Effector memory CD8-positive, alpha-beta T cell (primary cell): ENCODE data around the gene NELFA.

ENCODE experiments used
- ATAC-seq: fragments of 150-1000 bp; cut with Tn5 transposase; replicated peaks from 2 replicates; pipeline ENCODE4 v1.10.0; 2021; ENCODE audit warnings: mild to moderate bottlenecking, moderate library complexity
- DNase-seq, 3 experiments: peaks; one replicate each; pipeline ENCODE4 v3.0.0; 2021
- H3K27ac Mint-ChIP-seq, 2 donors: one replicate each; pipeline ENCODE4 v1.8.0; 2022; ENCODE audit warnings: mild to moderate bottlenecking in 2 of 2, mixed read lengths in 2 of 2, moderate library complexity in 2 of 2
- H3K27me3 Mint-ChIP-seq, 2 donors: one replicate each; pipeline ENCODE4 v1.8.0; 2022; ENCODE audit warnings: mixed read lengths in 2 of 2
- H3K36me3 Mint-ChIP-seq: one replicate; pipeline ENCODE4 v1.8.0; 2022; ENCODE audit warnings: mild to moderate bottlenecking, moderate library complexity, mixed read lengths; ENCODE audit not compliant: insufficient read depth
- H3K4me1 Mint-ChIP-seq, 2 donors: one replicate each; pipeline ENCODE4 v1.8.0; 2022; ENCODE audit warnings: low read depth in 2 of 2, mixed read lengths in 2 of 2
- H3K4me3 Mint-ChIP-seq, 2 donors: one replicate each; pipeline ENCODE4 v1.8.0; 2022; ENCODE audit warnings: mild to moderate bottlenecking in 2 of 2, mixed read lengths in 2 of 2, moderate library complexity in 2 of 2
- H3K9me3 Mint-ChIP-seq, 2 donors: one replicate each; pipeline ENCODE4 v1.8.0; 2022; ENCODE audit warnings: mixed read lengths in 2 of 2

NELFA gene

DNA sequence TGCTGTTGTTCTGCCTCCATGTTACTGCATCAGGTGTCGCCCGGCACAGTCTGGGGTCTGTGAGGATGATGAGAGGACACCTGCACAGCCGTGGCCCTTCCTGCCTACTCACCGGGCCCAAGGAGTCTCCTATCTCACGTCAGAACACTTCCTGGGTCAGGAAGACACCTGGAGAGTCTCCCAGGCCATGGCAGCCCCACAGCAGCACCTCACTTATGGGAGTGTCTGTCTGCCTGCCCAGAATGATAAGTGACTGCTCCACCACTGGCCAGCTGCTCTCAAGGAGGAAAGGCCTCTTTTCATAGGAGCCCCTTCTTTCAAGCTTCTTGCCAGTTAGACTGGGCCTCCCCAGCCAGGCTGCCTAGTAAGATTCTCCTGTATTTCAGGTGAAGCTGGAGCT lies 56.1 kb downstream of the NELFA start:
- Mint-ChIP-seq H3K36me3 (peaks cover 13% of the 10 kb centered on the region), H3K9me3 (no peaks in the 10 kb centered on the region), H3K4me3 (no peak overlapping the region), H3K27me3 (no peaks in the 10 kb centered on the region), H3K4me1 (peaks cover 2 to 7% of the 10 kb centered on the region in 2 donors), H3K27ac (no peak overlapping the region)
- ATAC-seq (no peak), DNase-seq (no peak)

DNA sequence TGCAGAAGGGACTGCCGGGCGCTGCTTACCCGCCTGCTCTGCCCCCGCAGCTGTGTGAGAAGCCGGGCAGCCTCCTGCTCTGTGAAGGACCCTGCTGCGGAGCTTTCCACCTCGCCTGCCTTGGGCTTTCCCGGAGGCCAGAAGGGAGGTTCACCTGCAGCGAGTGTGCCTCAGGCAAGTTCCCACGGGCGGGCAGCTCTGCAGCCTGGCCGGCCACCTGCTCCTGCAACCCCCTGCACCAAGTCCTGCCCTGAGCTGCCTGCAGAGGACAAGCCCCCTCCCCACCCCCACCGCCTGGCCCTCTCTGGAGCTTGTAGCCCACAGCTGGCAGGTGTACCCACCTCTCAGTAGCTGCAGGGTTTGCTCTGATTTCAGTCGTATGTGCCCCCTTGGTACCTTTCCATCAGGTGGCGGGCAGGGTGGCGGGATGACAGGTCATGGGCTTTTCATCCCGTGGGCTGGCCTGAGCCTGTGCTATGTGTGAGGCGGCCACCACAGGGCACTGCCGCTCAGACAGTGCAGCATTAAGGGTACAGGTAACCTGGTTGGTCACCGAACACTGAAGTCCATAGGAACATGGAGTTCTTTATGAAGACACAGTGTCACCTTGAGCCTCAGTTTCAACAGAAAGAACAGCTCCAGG lies 56.6 kb downstream of the NELFA start:
- H3K4me1 Mint-ChIP-seq: peaks cover 2 to 7% of the 10 kb centered on the region in 2 donors
- H3K4me3 Mint-ChIP-seq: no peak overlapping the region
- H3K27me3 Mint-ChIP-seq: no peaks in the 10 kb centered on the region
- no peaks in the 10 kb centered on the region for H3K9me3 Mint-ChIP-seq
- peak overlapping the region in 1 of 2 donors; percentile 72 for H3K27ac Mint-ChIP-seq
- DNase-seq: no peak
- peaks cover 10% of the 10 kb centered on the region for H3K36me3 Mint-ChIP-seq
- ATAC-seq: no peak

DNA sequence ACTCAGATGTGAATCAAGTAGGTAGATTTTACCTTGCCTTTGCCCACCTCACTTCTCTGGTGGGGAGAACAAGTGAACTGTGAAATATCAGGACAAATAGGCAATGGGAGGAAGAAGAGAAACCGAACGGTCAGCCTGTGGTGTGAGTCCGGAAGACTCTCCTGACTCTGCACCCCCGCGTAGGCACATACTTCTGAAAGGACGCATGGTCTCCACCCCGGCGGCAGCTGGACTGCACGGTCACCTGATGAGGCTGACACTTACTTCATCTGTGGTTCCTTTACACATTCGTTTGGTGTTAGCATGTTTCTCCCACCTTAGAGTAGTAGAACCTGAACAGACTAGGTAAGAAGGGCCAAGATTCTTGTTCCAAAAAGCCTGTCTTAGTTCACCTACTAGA lies 58.4 kb downstream of the NELFA start:
- H3K36me3 Mint-ChIP-seq: peaks cover 10% of the 10 kb centered on the region
- H3K4me1 Mint-ChIP-seq: peaks cover 2 to 7% of the 10 kb centered on the region in 2 donors
- H3K9me3 Mint-ChIP-seq: no peaks in the 10 kb centered on the region
- no peak for ATAC-seq
- no peaks in the 10 kb centered on the region for H3K27me3 Mint-ChIP-seq
- H3K4me3 Mint-ChIP-seq: no peak overlapping the region
- H3K27ac Mint-ChIP-seq: no peak overlapping the region
- no peak for DNase-seq

DNA sequence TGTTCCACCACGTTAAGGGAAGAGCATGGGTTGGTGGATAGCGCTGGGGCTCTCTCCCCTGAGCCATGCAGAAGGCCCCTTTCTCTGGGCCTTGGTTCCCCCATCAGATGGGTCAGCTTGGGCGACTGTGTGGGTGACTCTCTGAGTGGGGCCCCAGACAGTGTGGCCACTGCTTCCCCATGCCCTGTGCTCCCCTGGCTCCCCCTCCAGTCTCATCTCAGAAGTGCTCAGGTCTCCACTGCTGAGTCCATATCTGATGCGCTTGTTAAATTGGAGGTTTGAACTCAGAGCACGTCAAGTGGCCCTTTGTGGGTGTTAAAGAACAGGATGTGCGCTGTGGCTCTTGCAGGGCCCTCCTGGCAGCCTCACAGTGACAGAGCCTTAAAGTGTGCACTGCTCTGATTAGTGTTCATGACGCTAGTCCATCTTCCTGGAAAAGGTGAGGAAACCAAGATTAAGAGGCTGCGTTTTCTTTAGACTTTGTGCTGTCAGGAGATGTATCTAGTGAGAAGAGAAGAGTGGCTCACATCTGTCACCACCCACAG lies 59.8 kb downstream of the NELFA start:
- Mint-ChIP-seq H3K9me3 (no peaks in the 10 kb centered on the region), H3K4me3 (peak overlapping the region in 1 of 2 donors; percentile 29), H3K4me1 (peaks cover 2 to 7% of the 10 kb centered on the region in 2 donors), H3K27ac (peak overlapping the region; percentile 72 to 74), H3K36me3 (peaks cover 9% of the 10 kb centered on the region), H3K27me3 (no peaks in the 10 kb centered on the region)
- ATAC-seq: peak; percentile 70
- no peak for DNase-seq

DNA sequence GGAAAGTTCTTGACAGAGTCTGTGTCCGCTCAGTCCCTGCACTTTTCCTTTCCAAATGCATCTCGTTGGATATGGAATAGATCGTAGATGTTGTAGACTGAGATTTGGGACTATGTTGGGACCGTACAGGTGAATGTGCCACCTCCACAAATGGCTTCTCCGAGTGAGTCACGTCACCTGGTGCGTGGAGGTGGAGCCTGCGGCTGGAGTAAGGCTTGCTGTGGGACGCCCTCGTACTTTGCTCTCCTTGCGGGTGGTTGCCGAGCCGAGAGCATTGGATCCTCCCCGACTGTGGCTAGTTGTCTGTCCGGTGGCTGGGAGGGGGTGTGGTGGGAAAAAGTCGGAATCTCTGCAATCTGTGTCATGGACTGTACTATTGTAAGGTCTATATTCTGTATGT lies 60.5 kb downstream of the NELFA start:
- no peaks in the 10 kb centered on the region for H3K9me3 Mint-ChIP-seq
- no peaks in the 10 kb centered on the region for H3K27me3 Mint-ChIP-seq
- H3K4me3 Mint-ChIP-seq: no peak overlapping the region
- H3K36me3 Mint-ChIP-seq: peaks cover 10% of the 10 kb centered on the region
- H3K27ac Mint-ChIP-seq: no peak overlapping the region
- peaks cover 2 to 7% of the 10 kb centered on the region in 2 donors for H3K4me1 Mint-ChIP-seq
- DNase-seq (no peak), ATAC-seq (no peak)

DNA sequence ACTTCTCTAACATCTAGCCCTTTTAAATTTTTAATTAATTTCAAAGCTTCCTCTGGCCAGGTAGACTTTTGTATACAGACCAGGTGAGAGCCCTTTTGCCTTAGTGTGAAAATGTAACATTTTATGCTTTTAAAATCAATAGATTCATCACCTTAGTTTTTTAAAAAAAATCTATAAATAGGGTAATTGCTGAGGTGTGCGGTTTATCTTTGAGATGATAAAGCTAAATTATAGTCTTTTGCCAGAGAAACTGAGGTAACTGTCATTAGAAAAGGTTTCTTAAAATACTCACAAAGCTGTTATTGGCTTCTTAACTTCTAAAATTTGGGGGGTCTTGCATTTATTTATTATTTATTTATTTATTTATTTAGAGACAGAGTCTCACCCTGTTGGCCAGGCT lies 62.9 kb downstream of the NELFA start:
- peak overlapping the region in 1 of 2 donors; percentile 41 for H3K27ac Mint-ChIP-seq
- no peak for ATAC-seq
- H3K27me3 Mint-ChIP-seq: no peaks in the 10 kb centered on the region

DNA sequence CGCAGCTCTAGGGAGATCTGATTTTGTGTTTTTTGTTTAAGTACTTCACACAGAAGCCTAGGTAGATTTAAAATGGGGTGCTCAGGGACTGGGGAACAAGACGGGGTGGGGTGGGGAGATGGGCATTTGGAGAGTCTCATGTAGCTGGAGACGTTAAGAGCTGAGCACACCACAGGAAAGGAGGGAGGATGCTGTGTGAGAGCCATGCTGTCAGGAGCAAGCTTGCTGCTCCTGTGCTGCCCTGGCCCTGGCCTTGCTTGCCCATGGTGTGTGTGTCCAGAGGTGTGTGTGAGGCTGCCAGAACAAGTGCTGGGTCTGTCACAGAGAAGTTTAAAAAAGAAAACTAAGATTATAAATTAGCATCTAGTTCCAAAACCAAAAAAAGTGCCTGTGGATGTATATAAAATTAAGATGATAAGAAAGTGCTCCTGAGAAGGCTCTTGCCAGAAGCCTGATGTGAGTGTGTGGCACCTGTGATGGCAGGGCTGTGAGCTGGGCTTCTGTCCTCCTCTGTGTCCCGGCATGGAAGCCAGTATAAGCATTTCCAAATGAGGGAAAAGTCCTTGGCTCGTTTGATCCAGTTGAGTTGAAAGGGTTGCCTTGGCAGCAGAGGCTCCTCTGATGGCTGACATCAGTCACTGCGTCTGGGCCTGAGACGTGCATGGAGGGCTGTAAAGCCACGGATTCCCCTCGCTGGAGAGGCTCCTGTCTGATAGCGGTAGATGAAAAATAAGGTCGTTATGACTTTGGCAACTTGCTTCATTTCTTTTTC lies 63.5 kb downstream of the NELFA start:
- Mint-ChIP-seq H3K27me3 (no peaks in the 10 kb centered on the region), H3K4me3 (no peak overlapping the region), H3K9me3 (no peaks in the 10 kb centered on the region), H3K27ac (peak overlapping the region in 1 of 2 donors; percentile 41), H3K36me3 (peaks cover 6% of the 10 kb centered on the region), H3K4me1 (peaks cover 2 to 7% of the 10 kb centered on the region in 2 donors)
- no peak for DNase-seq
- no peak for ATAC-seq

More for the DNA sequence above, 62.9 kb downstream of the NELFA start:
- H3K36me3 Mint-ChIP-seq: peaks cover 6% of the 10 kb centered on the region
- H3K4me3 Mint-ChIP-seq: no peak overlapping the region
- no peaks in the 10 kb centered on the region for H3K9me3 Mint-ChIP-seq
- H3K4me1 Mint-ChIP-seq: peaks cover 2 to 7% of the 10 kb centered on the region in 2 donors
- DNase-seq: no peak

DNA sequence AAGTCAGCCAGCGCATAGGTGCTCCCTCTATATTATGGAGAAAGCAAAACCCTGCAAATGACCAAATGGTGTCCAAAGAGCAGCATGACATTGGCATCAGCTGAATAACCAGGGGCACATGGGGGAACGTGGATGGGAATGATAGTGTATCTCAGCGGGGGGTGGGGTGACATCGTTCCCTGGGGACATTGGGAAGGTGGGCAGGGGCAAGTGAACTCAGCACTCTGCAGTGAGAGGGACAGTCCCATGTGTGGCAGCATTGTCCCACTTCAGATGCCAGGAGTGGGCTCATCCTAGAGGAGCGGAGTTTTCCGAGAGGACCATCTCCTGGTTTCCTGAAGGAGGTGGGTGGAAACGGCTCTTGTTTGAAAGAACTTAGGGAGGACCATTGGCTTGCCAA lies 64.8 kb downstream of the NELFA start:
- no peaks in the 10 kb centered on the region for H3K27me3 Mint-ChIP-seq
- no peak overlapping the region for H3K4me3 Mint-ChIP-seq
- H3K9me3 Mint-ChIP-seq: no peaks in the 10 kb centered on the region
- peaks cover 5% of the 10 kb centered on the region for H3K36me3 Mint-ChIP-seq
- H3K27ac Mint-ChIP-seq: no peak overlapping the region
- DNase-seq: no peak
- no peak for ATAC-seq
- peaks cover 2 to 4% of the 10 kb centered on the region in 2 donors for H3K4me1 Mint-ChIP-seq

DNA sequence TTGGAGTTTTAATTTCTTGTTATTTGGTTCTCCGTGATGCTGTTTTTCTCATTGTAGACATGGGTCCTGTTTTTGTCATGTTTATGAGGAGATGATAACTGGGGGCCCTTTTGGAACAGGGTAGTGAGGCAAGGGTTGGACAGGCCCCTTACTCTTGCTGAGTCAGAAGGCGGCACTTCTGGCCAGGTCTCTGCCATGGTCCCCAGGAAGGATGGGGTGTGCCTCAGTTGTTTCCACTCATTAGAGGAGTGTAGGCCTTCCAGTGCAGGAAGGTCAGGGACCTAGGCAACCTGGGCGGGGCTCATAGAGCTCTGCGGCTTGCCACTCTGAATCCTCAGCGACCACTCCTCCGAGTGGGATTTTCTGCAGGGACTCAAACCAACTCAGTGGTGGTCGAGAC lies 68.2 kb downstream of the NELFA start:
- H3K4me3 Mint-ChIP-seq: no peak overlapping the region
- DNase-seq (no peak), ATAC-seq (no peak)
- no peaks in the 10 kb centered on the region for H3K27me3 Mint-ChIP-seq
- H3K9me3 Mint-ChIP-seq: no peaks in the 10 kb centered on the region
- H3K36me3 Mint-ChIP-seq: peaks cover 12% of the 10 kb centered on the region
- H3K4me1 Mint-ChIP-seq: no peaks in the 10 kb centered on the region
- no peak overlapping the region for H3K27ac Mint-ChIP-seq

DNA sequence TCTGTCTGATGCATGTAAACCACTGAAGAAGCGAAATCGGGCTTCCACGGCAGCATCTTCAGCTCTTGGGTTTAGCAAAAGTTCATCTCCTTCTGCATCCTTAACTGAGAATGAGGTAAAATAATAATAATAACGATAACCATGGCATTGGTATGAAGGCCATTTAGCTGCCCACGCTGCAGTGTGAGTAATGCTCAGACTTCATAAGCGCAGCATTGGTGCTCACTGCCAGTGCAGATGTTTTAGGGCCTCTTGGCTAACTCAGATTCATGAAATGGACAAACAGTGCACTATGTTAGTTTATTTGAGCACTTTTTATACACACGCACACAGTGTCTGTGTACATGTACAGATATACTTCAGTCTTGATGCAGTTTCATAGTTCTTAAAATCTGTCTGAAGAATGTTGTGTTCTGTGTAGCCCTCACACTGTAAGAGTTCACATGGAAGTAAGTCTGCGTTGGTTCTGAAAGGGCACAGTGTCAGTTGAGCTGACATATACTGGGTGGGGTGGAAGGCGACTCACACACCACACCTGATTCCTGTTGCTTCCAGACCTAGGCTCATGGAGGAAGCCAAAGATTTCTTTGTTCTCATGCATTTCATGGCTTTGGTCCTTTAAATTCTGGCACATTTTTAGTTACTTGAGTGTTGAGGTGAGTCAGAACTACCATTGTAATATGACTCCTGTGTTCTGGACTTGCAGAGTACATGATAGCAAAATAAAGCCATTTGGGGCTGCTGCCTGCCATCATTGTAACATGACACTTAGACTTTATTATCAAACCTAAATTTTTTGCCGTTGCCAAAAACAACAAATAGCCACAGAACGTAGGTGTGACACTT lies 68.9 kb downstream of the NELFA start:
- no peak for DNase-seq

DNA sequence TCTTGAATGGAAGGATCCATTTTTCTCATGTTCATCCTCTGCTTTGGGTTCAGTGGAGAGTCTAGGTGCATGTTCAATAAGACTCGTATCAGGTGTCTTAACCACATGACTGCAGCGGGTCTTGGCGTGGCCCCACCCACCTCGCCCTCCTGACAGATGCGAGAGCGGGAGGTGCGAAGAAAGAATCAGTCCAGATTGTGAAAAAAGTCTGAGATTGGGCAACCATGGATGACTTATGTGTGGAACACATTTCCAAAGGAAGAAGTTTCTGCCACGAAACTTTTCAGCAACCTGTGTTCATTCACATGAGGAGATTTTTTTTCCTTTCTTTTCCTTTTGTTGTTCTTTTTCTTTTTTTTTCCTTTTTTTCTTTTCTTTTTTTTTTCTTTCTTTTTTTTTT lies 70.7 kb downstream of the NELFA start:
- Mint-ChIP-seq H3K27me3 (no peaks in the 10 kb centered on the region), H3K4me3 (no peak overlapping the region), H3K9me3 (no peaks in the 10 kb centered on the region), H3K4me1 (no peaks in the 10 kb centered on the region), H3K36me3 (peaks cover 9% of the 10 kb centered on the region), H3K27ac (peak overlapping the region in 1 of 2 donors; percentile 33)
- ATAC-seq (no peak), DNase-seq (no peak)

More for the DNA sequence above, 68.9 kb downstream of the NELFA start:
- no peaks in the 10 kb centered on the region for H3K4me1 Mint-ChIP-seq
- no peak for ATAC-seq
- no peak overlapping the region for H3K27ac Mint-ChIP-seq
- peaks cover 12% of the 10 kb centered on the region for H3K36me3 Mint-ChIP-seq
- no peaks in the 10 kb centered on the region for H3K27me3 Mint-ChIP-seq
- H3K4me3 Mint-ChIP-seq: no peak overlapping the region
- H3K9me3 Mint-ChIP-seq: no peaks in the 10 kb centered on the region

DNA sequence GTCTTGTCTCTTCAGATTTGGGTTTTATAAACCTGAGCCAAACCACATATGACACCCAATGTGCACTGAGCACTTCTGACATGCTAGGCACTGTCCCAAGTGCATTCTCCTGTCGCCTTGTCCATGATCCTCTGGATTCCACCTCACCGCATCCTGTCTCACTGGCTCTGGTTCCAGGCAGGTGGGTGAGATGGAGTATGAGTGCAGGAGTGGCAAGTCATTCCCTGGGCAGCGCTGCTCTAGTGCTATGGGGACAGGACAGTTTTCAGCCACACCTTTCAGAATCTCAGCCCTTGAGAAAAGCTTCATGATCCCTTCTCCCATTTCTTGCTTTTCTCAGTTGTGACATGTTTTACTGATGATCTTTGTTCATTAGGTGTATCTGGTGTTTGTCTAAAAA lies 71.2 kb downstream of the NELFA start:
- no peak for ATAC-seq
- Mint-ChIP-seq H3K27me3 (no peaks in the 10 kb centered on the region), H3K4me1 (no peaks in the 10 kb centered on the region), H3K4me3 (no peak overlapping the region), H3K27ac (peak overlapping the region in 1 of 2 donors; percentile 33), H3K9me3 (no peaks in the 10 kb centered on the region), H3K36me3 (peaks cover 9% of the 10 kb centered on the region)
- no peak for DNase-seq

DNA sequence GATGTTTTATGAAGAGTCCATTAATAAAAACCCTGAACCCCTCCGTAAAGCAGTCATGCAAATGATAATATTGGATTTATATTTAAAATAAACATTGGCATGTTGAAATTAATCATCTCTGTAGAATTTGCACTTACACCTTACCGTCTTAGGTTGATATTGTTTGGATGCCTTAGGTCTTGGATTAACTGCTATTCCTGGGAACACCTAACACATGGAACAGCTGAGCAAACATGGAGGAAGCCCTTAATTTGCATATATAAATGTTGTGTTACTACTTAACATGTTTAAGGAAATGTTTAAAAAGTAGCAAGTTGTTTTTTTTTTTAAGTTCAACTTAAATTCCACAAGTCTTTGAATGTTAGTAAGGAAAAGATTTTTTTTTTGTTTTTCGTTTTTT lies 75.1 kb downstream of the NELFA start:
- no peak overlapping the region for H3K27ac Mint-ChIP-seq

More for the DNA sequence above, 75.1 kb downstream of the NELFA start:
- ATAC-seq (no peak), DNase-seq (no peak)
- Mint-ChIP-seq H3K36me3 (peaks cover 22% of the 10 kb centered on the region), H3K9me3 (no peaks in the 10 kb centered on the region), H3K4me3 (no peak overlapping the region), H3K27me3 (no peaks in the 10 kb centered on the region), H3K4me1 (peaks cover 0 to 3% of the 10 kb centered on the region in 2 donors)
